Liver (tissue), 3 donors: ENCODE data around the gene MRPL41.

Experiments used
- ATF3 ChIP-seq: IDR thresholded peaks from 2 replicates; pipeline ENCODE4 v1.6.1; 2016; ENCODE audit warnings: antibody characterized with exemption
- EGR1 ChIP-seq, 2 donors: IDR thresholded peaks; 2 replicates each; pipeline ENCODE4 v1.6.1; 2016 to 2018; ENCODE audit warnings: antibody characterized with exemption in 2 of 2, low read depth in 2 of 2
- GABPA ChIP-seq, 2 donors: IDR thresholded peaks in 1 of 2; conservative IDR thresholded peaks in 1 of 2; 2 replicates each; pipeline ENCODE4 v1.6.1; 2016; ENCODE audit warnings: antibody characterized with exemption in 2 of 2, mild to moderate bottlenecking in 1 of 2, moderate library complexity in 1 of 2
- HNF4G ChIP-seq: IDR thresholded peaks from 2 replicates; pipeline ENCODE4 v1.6.1; 2016; ENCODE audit warnings: antibody characterized with exemption
- JUND ChIP-seq, 2 donors: IDR thresholded peaks; 2 replicates each; pipeline ENCODE4 v1.6.1; 2016; ENCODE audit warnings: antibody characterized with exemption in 2 of 2
- MAX ChIP-seq: IDR thresholded peaks from 2 replicates; pipeline ENCODE4 v1.6.1; 2016; ENCODE audit warnings: antibody characterized with exemption
- RAD21 ChIP-seq, 2 donors: IDR thresholded peaks; 2 replicates each; pipeline ENCODE4 v1.6.1; 2016; ENCODE audit warnings: antibody characterized with exemption in 2 of 2, mild to moderate bottlenecking in 2 of 2
- REST ChIP-seq: IDR thresholded peaks from 2 replicates; pipeline ENCODE4 v1.6.1; 2016; ENCODE audit warnings: antibody characterized with exemption, mild to moderate bottlenecking
- RXRA ChIP-seq, 2 donors: IDR thresholded peaks; 2 replicates each; pipeline ENCODE4 v1.6.1; 2017 to 2018; ENCODE audit warnings: antibody characterized with exemption in 2 of 2, mild to moderate bottlenecking in 1 of 2
- SP1 ChIP-seq: IDR thresholded peaks from 2 replicates; pipeline ENCODE4 v1.6.1; 2018; ENCODE audit warnings: antibody characterized with exemption, mild to moderate bottlenecking
- TAF1 ChIP-seq: conservative IDR thresholded peaks from 2 replicates; pipeline ENCODE4 v1.6.1; 2016; ENCODE audit warnings: antibody characterized with exemption, mild to moderate bottlenecking
- YY1 ChIP-seq: IDR thresholded peaks from 2 replicates; pipeline ENCODE4 v1.6.1; 2016; ENCODE audit warnings: antibody characterized with exemption, mild to moderate bottlenecking
- TF ChIP-seq, protein P1 (sequence below): fragments of 150-350 bp; IDR thresholded peaks from 2 replicates; pipeline ENCODE4 v1.5.1; 2017; ENCODE audit warnings: improper control_type of control experiment, low read depth, low read length; ENCODE audit not compliant: missing input control
- donor health status: healthy.
- donor health status: healthy.

GRCh38 chr9:137515338-137515724, 36.3 kb upstream of the MRPL41 start:
- TF ChIP-seq, protein P1, sequence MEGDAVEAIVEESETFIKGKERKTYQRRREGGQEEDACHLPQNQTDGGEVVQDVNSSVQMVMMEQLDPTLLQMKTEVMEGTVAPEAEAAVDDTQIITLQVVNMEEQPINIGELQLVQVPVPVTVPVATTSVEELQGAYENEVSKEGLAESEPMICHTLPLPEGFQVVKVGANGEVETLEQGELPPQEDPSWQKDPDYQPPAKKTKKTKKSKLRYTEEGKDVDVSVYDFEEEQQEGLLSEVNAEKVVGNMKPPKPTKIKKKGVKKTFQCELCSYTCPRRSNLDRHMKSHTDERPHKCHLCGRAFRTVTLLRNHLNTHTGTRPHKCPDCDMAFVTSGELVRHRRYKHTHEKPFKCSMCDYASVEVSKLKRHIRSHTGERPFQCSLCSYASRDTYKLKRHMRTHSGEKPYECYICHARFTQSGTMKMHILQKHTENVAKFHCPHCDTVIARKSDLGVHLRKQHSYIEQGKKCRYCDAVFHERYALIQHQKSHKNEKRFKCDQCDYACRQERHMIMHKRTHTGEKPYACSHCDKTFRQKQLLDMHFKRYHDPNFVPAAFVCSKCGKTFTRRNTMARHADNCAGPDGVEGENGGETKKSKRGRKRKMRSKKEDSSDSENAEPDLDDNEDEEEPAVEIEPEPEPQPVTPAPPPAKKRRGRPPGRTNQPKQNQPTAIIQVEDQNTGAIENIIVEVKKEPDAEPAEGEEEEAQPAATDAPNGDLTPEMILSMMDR, result no peak
- TF ChIP-seq JUND (IDR thresholded peaks at IDR 0.05), result no peak
- no peak for TF ChIP-seq RAD21 (IDR thresholded peaks at IDR 0.05)
- no peak for TF ChIP-seq ATF3
- no peak for TF ChIP-seq MAX
- TF ChIP-seq EGR1 (IDR thresholded peaks at IDR 0.05; ENCODE audit: low read depth in 2 of 2), result no peak
- no peak for TF ChIP-seq REST
- TF ChIP-seq RXRA (IDR thresholded peaks at IDR 0.05), result no peak
- no peak for TF ChIP-seq TAF1
- TF ChIP-seq YY1, result no peak
- TF ChIP-seq GABPA (IDR thresholded peaks at IDR 0.05 in 1 of 2, conservative IDR thresholded peaks at IDR 0.05 in 1 of 2), result no peak
- no peak for TF ChIP-seq SP1
- no peak for TF ChIP-seq HNF4G
